Skin of body (tissue), 2 donors: ENCODE data around the gene SEC24C. TPM values are rescaled to one million over a fixed set of nuclear protein-coding genes. Genes with fewer than 3 reads are reported as not detected.
"Not testable (repeated sequence)": the region's sequence is repeated elsewhere in the genome, so short reads cannot be mapped to it uniquely, and the experiment has no call there.

Experiments
- DNase-seq: peaks from one replicate; lab custom pipeline; 2025; lab: John Stamatoyannopoulos, UW
- total RNA-seq: library from RNA; depleted of rRNA; stranded (reverse); fragments of >200 nt; gene quantifications from one replicate; pipeline ENCODE4 v1.2.3, GENCODE V29; 2014

SEC24C gene
- total RNA-seq, 1 donor from 2014 or later = 39.4 TPM

- DNase-seq = peak; percentile 87
These were observed 13.8 kb upstream of the SEC24C start for GRCh38 chr10:73730153-73730906.

- no peak for DNase-seq
These were observed 12.4 kb upstream of the SEC24C start for GRCh38 chr10:73731588-73732375.

GRCh38 chr10:73732426-73732825 is 11.7 kb upstream of the SEC24C start:
- DNase-seq = no peak

- no peak for DNase-seq
These were observed 11.1 kb upstream of the SEC24C start for GRCh38 chr10:73732931-73733623.

GRCh38 chr10:73734028-73734720 is 10.0 kb upstream of the SEC24C start:
- DNase-seq = no peak

- no peak for DNase-seq
These were observed 9.3 kb upstream of the SEC24C start for GRCh38 chr10:73734796-73735305.

- DNase-seq = not testable (repeated sequence)
These were observed 3.5 kb upstream of the SEC24C start for GRCh38 chr10:73740501-73741254.

- no peak for DNase-seq
These were observed 1.8 kb upstream of the SEC24C start for GRCh38 chr10:73742454-73742734.

GRCh38 chr10:73743327-73743904 is 756 bp upstream of the SEC24C start:
- no peak for DNase-seq

GRCh38 chr10:73744664-73744975 is 448 bp downstream of the SEC24C start:
- peak; percentile 56 for DNase-seq

- DNase-seq = no peak
These were observed 2.5 kb downstream of the SEC24C start for GRCh38 chr10:73746721-73747120.

GRCh38 chr10:73750819-73751218 is 6.6 kb downstream of the SEC24C start:
- DNase-seq = no peak

- no peak for DNase-seq
These were observed 12.0 kb downstream of the SEC24C start for GRCh38 chr10:73756183-73756582.

- DNase-seq = no peak
These were observed 14.7 kb downstream of the SEC24C start for GRCh38 chr10:73758704-73759511.

- no peak for DNase-seq
These were observed 15.4 kb downstream of the SEC24C start for GRCh38 chr10:73759512-73760115.

GRCh38 chr10:73761781-73762180 is 17.6 kb downstream of the SEC24C start:
- DNase-seq = no peak

GRCh38 chr10:73762915-73763314 is 18.7 kb downstream of the SEC24C start:
- DNase-seq = no peak

GRCh38 chr10:73763343-73763742 is 19.2 kb downstream of the SEC24C start:
- no peak for DNase-seq

- no peak for DNase-seq
These were observed 20.9 kb downstream of the SEC24C start for GRCh38 chr10:73765066-73765465.
